Sigmoid colon (tissue), 4 donors: ENCODE data around the gene ANO1.

Experiments used
- CTCF ChIP-seq, 4 experiments: fragments of 450-650 bp in 3 of 4; fragments of 200-600 bp in 1 of 4; IDR thresholded peaks; one replicate each; pipeline ENCODE4 v1.5.1; 2016 to 2019; ENCODE audit warnings: antibody characterized with exemption in 4 of 4, mild to moderate bottlenecking in 3 of 4, moderate library complexity in 2 of 4
- EP300 ChIP-seq, 4 donors: sonication (generic); formaldehyde crosslinking; IDR thresholded peaks; one replicate each; pipeline ENCODE4 v1.6.1; 2017; ENCODE audit warnings: antibody characterized with exemption in 4 of 4
- POLR2A ChIP-seq, 2 donors: fragments of 450-650 bp; IDR thresholded peaks; one replicate each; pipeline ENCODE4 v1.6.1; 2016; ENCODE audit warnings: antibody characterized with exemption in 2 of 2, mild to moderate bottlenecking in 2 of 2, moderate library complexity in 2 of 2

GRCh38 chr11:70107756-70108155 is 29.6 kb downstream of the ANO1 start:
- TF ChIP-seq EP300 (IDR thresholded peaks at IDR 0.05) (no peak), CTCF (IDR thresholded peaks at IDR 0.05) (no peak), POLR2A (IDR thresholded peaks at IDR 0.05) (no peak)
